SK-N-SH treated with all-trans-retinoic acid at 6 μM for 48 hours (cell line): ENCODE results near the gene KRTAP2-4.

Experiments
- ZFP3 ChIP-seq: fragments of 250-450 bp; sonication (Bioruptor Pico); IDR thresholded peaks from 2 replicates; pipeline ENCODE4 v1.5.0; 2020; ENCODE audit warnings: mild to moderate bottlenecking, moderate library complexity
- ZNF565 ChIP-seq: fragments of 450-650 bp; formaldehyde crosslinking; conservative IDR thresholded peaks from 2 replicates; pipeline ENCODE4 v1.5.0; 2020; ENCODE audit warnings: low read depth, mild to moderate bottlenecking, moderate library complexity

DNA sequence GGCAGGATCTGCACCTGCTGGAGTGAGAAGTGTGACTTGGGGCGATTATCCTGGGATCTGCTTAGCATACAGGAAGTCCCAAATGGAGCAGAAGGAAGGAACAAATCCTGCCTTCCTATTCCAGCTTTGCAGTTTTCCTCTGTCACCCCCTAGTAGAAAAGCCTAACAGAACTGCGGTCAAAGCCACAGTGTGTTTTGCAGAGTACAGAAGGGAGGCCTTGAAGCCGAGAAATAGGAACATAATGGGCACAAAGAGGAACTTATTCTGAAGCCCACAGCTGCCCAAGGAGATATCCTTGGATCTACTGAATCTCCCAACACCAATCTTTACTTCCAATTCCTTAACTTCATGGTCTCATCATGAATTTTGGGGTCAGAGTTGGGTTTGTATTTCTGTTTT, 47.1 kb downstream of the KRTAP2-4 start:
- no peak for TF ChIP-seq ZFP3
- no peak for TF ChIP-seq ZNF565 (CRISPR knock-in tag)
